Psoas muscle (tissue), 8 donors: Measurements from ENCODE around the gene CADM1. TPM values are rescaled to one million over a fixed set of nuclear protein-coding genes. Genes with fewer than 3 reads are reported as not detected.

ENCODE experiments used
- ATAC-seq, 4 donors: fragments of 200-7000 bp; cut with Tn5 transposase; one replicate each; pipeline ENCODE4 v1.9.1; 2020; ENCODE audit warnings: moderate library complexity in 3 of 4, mild to moderate bottlenecking in 2 of 4
- DNase-seq, 2 donors: peaks; one replicate each; pipeline ENCODE4 v3.0.0-alpha.2; 2020
- H3K27ac ChIP-seq: fragments of 200-600 bp; one replicate; pipeline ENCODE4 v1.8.0; 2022
- H3K27me3 ChIP-seq, 3 donors: fragments of 200-600 bp in 1 of 3; one replicate each; pipeline versions ENCODE4 v1.6.1 to v1.8.0; 2013 to 2022; ENCODE audit warnings: low read length in 2 of 3, mild to moderate bottlenecking in 2 of 3, moderate library complexity in 1 of 3; ENCODE audit not compliant: insufficient read depth in 3 of 3
- H3K36me3 ChIP-seq, 2 donors: fragments of 200-600 bp in 1 of 2; one replicate each; pipeline versions ENCODE4 v1.6.1 to v1.8.0; 2013 to 2022; ENCODE audit warnings: low read depth in 1 of 2, mild to moderate bottlenecking in 1 of 2, moderate library complexity in 1 of 2; ENCODE audit not compliant: insufficient read depth in 1 of 2
- H3K4me1 ChIP-seq: fragments of 200-600 bp; one replicate; pipeline ENCODE4 v1.8.0; 2022
- H3K4me3 ChIP-seq: fragments of 200-600 bp; one replicate; pipeline ENCODE4 v1.8.0; 2022; ENCODE audit warnings: mild to moderate bottlenecking
- H3K9me3 ChIP-seq: fragments of 200-600 bp; one replicate; pipeline ENCODE4 v1.8.0; 2022
- WGBS, 3 donors: extraction: QIAGEN DNeasy Blood & Tissue Kit; methylation state at CpG; one replicate each; pipeline versions ENCODE4 v1.1.6 to v1.1.7; 2013; 5-methylcytosine and 5-hydroxymethylcytosine counted together
- intact Hi-C, 2 donors: fragments of 100-400 bp; cut with DNase I; formaldehyde crosslinking; loops; one replicate each; pipeline versions ENCODE4 v1.11.0 to v1.14.2; 2022
- polyA plus RNA-seq, 3 donors: library from polyadenylated mRNA; stranded (reverse); fragments of 200-250 nt; gene quantifications; one replicate each; pipeline ENCODE4 v1.2.3, GENCODE V29; 2013
- total RNA-seq, 4 donors: library from RNA; stranded (reverse); fragmentation: NEBNext Ultra II Directional in 2 of 4; extraction: Animal tissue kit (Norgen Biotek cat#: 25700) in 2 of 4; gene quantifications; one replicate each; pipeline versions ENCODE4 v1.2.1 to v1.2.4, GENCODE V29; 2021 to 2023
- TF ChIP-seq, protein P1 (sequence below): fragments of 200-600 bp; IDR thresholded peaks from one replicate; pipeline ENCODE4 v1.8.0; 2022; ENCODE audit warnings: antibody characterized with exemption
- donor health status: healthy with polysubstance abuse.
- donor health status: DM: no; HTN: no; CAD: no; lungs with moderate emphysema.
- donor health status: Bipolar disorder and iron deficiency.
- donor health status: healthy.
- donor health status: DM: yes; HTN: yes; CAD: no.
- donor health status: DM: no; HTN: no; CAD: no.
- donor health status: DM: no; HTN: no; CAD: no.
- donor health status: DM: yes; HTN: yes; CAD: no.

Gene CADM1
- total and polyA plus RNA-seq, 7 donors: 3.1 to 12.4 (median 9.5) TPM

DNA sequence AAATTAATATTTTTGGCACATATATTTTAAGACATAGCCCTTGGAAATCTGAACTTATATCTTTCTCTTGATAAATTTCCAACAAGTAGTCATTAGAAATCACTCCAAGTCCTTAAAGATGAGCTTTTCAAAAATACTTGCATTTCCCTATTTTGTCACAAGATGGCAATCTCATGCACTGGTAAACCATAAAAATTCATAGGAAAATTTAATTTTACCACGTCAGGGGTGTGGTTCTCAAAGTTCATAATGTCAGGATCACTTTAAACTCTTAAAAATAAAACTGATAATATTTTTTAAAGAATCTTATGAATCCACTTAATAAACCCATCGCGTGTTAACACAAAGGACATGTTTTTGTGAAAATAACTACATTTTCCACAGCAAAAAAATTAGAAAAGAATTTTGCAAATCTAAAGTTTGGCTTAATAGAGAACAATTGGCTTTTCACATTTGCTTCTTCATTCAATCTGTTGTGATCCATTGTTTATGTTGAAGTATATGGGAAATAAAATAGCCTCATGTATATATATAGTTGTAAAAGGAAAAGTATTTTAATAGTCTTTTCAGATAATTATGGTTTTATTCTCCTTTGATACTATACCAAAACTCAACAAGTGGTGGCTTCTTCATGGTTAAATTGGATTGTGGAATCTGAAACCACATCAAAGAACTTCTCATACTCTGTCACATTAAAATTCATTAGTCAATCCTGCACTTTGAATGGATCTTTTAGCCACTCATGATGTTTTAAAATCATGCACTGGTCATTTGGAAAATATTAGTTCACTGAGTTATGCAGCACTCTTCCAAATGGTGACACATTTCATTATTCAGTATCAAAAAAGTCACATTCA, 169.1 kb downstream of the CADM1 start:
- TF ChIP-seq, protein P1, sequence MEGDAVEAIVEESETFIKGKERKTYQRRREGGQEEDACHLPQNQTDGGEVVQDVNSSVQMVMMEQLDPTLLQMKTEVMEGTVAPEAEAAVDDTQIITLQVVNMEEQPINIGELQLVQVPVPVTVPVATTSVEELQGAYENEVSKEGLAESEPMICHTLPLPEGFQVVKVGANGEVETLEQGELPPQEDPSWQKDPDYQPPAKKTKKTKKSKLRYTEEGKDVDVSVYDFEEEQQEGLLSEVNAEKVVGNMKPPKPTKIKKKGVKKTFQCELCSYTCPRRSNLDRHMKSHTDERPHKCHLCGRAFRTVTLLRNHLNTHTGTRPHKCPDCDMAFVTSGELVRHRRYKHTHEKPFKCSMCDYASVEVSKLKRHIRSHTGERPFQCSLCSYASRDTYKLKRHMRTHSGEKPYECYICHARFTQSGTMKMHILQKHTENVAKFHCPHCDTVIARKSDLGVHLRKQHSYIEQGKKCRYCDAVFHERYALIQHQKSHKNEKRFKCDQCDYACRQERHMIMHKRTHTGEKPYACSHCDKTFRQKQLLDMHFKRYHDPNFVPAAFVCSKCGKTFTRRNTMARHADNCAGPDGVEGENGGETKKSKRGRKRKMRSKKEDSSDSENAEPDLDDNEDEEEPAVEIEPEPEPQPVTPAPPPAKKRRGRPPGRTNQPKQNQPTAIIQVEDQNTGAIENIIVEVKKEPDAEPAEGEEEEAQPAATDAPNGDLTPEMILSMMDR: peak; percentile 81
- DNase-seq (no peak), ATAC-seq (peak in 1 of 4 donors; percentile 51)
- 53 to 58% (median 55%) methylated on average over 3 of the region's 3 CpGs for WGBS, 3 donors
- H3K9me3 ChIP-seq: no peaks in the 10 kb centered on the region
- H3K4me1 ChIP-seq: no peaks in the 10 kb centered on the region
- H3K4me3 ChIP-seq: no peak overlapping the region
- H3K36me3 ChIP-seq: no peaks in the 10 kb centered on the region
- no peaks in the 10 kb centered on the region for H3K27me3 ChIP-seq
- intact Hi-C loops: loop anchor here in 1 of 2 donors (5.0 kb wide), 1 partner anchor 167 kb away; the partner anchor contains the start of gene CADM1
- H3K27ac ChIP-seq: no peak overlapping the region

DNA sequence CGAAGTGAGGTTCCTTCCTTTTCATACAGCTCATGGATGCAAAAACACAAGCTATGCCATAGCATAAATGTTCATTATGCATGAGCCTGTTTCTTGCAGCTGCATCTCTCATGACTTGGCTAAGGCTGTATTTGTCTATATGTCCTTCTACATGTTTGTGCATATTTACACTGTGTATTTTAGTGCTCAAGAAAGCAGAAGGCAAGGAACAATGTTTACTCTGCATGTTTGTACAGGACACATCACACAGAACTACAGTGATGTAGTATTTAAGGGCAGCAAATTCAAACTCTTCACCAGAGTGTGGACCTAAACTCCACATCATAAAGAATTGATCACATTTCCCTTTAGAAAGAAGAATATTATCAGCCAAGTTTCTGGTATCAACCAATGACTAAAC, 170.3 kb downstream of the CADM1 start:
- H3K36me3 ChIP-seq: no peaks in the 10 kb centered on the region
- no peak for ATAC-seq
- no peaks in the 10 kb centered on the region for H3K9me3 ChIP-seq
- TF ChIP-seq, protein P1: no peak
- intact Hi-C loops: loop anchor here (2.0 to 5.0 kb wide), 2 partner anchors 168 to 169 kb away; partner anchors contain the start of gene CADM1 (in 1 of the 2)
- H3K4me3 ChIP-seq: no peak overlapping the region
- H3K4me1 ChIP-seq: no peaks in the 10 kb centered on the region
- no peak for DNase-seq
- no peaks in the 10 kb centered on the region for H3K27me3 ChIP-seq
- 57 to 63% (median 59%) methylated on average over 1 of the region's 1 CpG for WGBS, 3 donors
- H3K27ac ChIP-seq: no peak overlapping the region

GRCh38 chr11:115333121-115333520, 171.1 kb downstream of the CADM1 start:
- H3K9me3 ChIP-seq: no peaks in the 10 kb centered on the region
- H3K27me3 ChIP-seq: no peaks in the 10 kb centered on the region
- DNase-seq: no peak
- intact Hi-C loops: loop anchor here (2.0 to 5.0 kb wide), 2 partner anchors 169 to 170 kb away; partner anchors contain the start of gene CADM1 (in 1 of the 2)
- no peak overlapping the region for H3K27ac ChIP-seq
- H3K4me1 ChIP-seq: no peaks in the 10 kb centered on the region
- no peak for ATAC-seq
- no peak overlapping the region for H3K4me3 ChIP-seq
- TF ChIP-seq, protein P1: no peak
- WGBS, 3 donors: 67 to 89% (median 79%) methylated on average over 2 of the region's 2 CpGs
- no peaks in the 10 kb centered on the region for H3K36me3 ChIP-seq

DNA sequence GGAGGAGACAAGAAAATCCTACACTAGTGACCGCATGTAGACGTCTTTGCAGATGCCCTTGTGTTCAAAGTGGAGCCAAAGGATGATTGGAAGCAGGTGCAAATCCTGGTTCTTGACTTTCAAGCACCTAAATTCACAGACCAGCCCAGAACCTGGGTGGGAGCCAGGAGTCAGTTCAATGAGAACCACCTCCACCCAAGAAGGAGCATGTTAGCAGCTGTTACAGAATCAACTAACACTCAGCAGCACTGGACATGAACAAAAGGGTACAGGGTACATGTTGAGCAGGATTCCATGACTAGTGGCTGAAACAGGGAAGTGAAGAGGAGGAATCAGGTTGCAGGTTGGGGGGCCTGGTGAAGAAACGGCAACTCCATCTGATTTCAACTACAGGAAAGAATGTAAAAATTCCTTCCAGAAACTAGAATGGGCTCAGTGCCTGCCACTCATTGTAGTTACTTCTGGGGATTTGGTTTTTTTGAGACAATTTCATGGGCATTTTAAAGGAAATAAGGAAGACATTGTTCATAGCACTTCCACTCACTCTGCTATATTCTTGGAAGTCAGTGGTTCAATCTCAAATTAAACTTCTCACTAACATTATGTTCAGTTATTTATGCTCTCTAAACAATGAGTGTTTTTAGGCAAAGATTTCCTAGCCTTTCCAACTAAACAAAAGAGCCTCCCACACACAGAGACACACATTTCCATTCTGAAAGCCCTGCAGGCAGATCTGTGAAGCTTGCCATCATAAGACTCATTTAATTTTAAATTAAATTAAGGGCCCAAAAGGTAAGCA, 173.3 kb downstream of the CADM1 start:
- no peak overlapping the region for H3K4me3 ChIP-seq
- WGBS, 3 donors: 66 to 81% (median 76%) methylated on average over 3 of the region's 3 CpGs
- TF ChIP-seq, protein P1: no peak
- H3K4me1 ChIP-seq: no peaks in the 10 kb centered on the region
- ATAC-seq (no peak), DNase-seq (no peak)
- H3K27me3 ChIP-seq: no peaks in the 10 kb centered on the region
- no peaks in the 10 kb centered on the region for H3K36me3 ChIP-seq
- intact Hi-C loops: loop anchor here in 1 of 2 donors (5.0 kb wide), 1 partner anchor 171 kb away; the partner anchor contains the start of gene CADM1
- H3K27ac ChIP-seq: no peak overlapping the region
- H3K9me3 ChIP-seq: no peaks in the 10 kb centered on the region
